ENCODE results near the gene PLCB4.

Gene PLCB4

DNA sequence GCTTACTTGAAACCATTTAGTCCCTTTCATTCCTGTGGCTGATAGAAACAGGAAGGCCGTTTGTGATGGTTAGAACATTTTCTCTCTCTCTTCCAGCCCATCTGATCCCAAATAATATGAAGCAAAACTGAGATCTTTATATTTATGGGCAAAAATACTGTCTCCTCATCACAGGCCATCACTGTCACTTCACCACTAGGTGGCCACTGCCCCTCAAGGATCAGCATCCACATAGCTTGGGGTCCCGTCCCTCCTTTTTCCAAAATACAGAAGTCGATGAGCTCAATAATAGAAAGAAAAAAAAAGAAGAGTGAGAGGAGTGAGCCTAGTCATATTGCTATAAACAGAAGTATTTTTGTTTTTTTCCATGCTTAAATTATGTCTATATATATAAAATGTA, 399.1 kb downstream of the PLCB4 start:
- H3K9me3 ChIP-seq (ENCODE audit: control insufficient read depth, insufficient read depth, low read depth, low read length) = no peaks in the 10 kb centered on the region
- no peaks in the 10 kb centered on the region for H3K36me3 ChIP-seq (ENCODE audit: control insufficient read depth in 2 of 2, insufficient read depth in 1 of 2, low read length in 2 of 2)
- H3K27ac ChIP-seq (ENCODE audit: extremely low read depth, low read depth, low read length) = no peak overlapping the region
- ChIA-PET POLR2A (interaction anchor here (0.9 kb wide), 1 partner anchor 136 kb away, joined by 3 read pairs; no protein-coding TSS in a partner anchor), CTCF (interaction anchor here (0.6 to 1.8 kb wide), 7 partner anchors 8 to 418 kb away, joined by 3 to 8 read pairs (median 5); no protein-coding TSS in a partner anchor)
- no peaks in the 10 kb centered on the region for H3K4me1 ChIP-seq (ENCODE audit: control insufficient read depth, insufficient read depth, low read length)
- peak; percentile 20 for TF ChIP-seq ZNF654 (tag by site-specific recombination; IDR thresholded peaks at IDR 0.05; ENCODE audit: low read depth)
- TF ChIP-seq ZBTB1 (tag by site-specific recombination; IDR thresholded peaks at IDR 0.05) = no peak
- no peak overlapping the region for H3K4me3 ChIP-seq (ENCODE audit: low read depth, low read length)

DNA sequence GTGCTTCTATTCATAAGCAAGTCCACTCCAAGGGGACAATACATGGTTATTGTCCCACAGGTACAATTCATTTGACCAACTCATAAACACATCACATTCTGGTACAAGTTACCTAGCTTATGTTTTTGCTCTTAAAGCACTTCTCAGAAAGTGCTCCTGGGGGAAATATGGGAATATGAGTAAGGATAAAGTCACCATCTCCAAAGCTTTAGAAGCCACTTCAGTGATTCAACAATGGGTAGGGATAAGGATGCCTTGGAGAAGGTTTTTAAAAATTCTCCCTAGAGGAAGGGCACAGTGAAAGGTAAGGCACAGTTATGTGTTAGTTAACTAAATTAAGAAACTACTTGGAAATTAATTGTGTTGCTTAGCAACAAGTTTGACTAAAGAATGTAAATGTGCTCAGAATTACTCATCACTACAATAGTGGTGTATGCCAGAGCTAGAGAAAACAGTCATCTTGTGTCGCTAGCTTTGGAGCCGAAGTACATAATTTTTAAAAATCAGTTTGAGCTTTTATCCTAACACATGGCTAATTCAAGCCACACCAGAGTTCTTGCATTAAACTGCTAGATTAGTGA, 406.0 kb downstream of the PLCB4 start:
- Histone ChIP-seq H3K27ac (ENCODE audit: extremely low read depth, low read depth, low read length) (no peak overlapping the region), H3K4me1 (ENCODE audit: control insufficient read depth, insufficient read depth, low read length) (no peaks in the 10 kb centered on the region), H3K4me3 (ENCODE audit: low read depth, low read length) (no peak overlapping the region), H3K36me3 (ENCODE audit: control insufficient read depth in 2 of 2, insufficient read depth in 1 of 2, low read length in 2 of 2) (no peaks in the 10 kb centered on the region), H3K9me3 (ENCODE audit: control insufficient read depth, insufficient read depth, low read depth, low read length) (no peaks in the 10 kb centered on the region)
- POLR2A ChIA-PET = interaction anchor here (0.7 kb wide), 1 partner anchor 11 kb away, joined by 3 read pairs; no protein-coding TSS in a partner anchor
- CTCF ChIA-PET = no interaction called here
- TF ChIP-seq, protein P1, sequence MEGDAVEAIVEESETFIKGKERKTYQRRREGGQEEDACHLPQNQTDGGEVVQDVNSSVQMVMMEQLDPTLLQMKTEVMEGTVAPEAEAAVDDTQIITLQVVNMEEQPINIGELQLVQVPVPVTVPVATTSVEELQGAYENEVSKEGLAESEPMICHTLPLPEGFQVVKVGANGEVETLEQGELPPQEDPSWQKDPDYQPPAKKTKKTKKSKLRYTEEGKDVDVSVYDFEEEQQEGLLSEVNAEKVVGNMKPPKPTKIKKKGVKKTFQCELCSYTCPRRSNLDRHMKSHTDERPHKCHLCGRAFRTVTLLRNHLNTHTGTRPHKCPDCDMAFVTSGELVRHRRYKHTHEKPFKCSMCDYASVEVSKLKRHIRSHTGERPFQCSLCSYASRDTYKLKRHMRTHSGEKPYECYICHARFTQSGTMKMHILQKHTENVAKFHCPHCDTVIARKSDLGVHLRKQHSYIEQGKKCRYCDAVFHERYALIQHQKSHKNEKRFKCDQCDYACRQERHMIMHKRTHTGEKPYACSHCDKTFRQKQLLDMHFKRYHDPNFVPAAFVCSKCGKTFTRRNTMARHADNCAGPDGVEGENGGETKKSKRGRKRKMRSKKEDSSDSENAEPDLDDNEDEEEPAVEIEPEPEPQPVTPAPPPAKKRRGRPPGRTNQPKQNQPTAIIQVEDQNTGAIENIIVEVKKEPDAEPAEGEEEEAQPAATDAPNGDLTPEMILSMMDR (tag by site-specific recombination; IDR thresholded peaks at IDR 0.05) = no peak
- TF ChIP-seq ZNF114 (tag by site-specific recombination; IDR thresholded peaks at IDR 0.05) = no peak
- TF ChIP-seq, protein P2, sequence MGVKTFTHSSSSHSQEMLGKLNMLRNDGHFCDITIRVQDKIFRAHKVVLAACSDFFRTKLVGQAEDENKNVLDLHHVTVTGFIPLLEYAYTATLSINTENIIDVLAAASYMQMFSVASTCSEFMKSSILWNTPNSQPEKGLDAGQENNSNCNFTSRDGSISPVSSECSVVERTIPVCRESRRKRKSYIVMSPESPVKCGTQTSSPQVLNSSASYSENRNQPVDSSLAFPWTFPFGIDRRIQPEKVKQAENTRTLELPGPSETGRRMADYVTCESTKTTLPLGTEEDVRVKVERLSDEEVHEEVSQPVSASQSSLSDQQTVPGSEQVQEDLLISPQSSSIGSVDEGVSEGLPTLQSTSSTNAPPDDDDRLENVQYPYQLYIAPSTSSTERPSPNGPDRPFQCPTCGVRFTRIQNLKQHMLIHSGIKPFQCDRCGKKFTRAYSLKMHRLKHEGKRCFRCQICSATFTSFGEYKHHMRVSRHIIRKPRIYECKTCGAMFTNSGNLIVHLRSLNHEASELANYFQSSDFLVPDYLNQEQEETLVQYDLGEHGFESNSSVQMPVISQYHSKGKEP (tag by site-specific recombination; IDR thresholded peaks at IDR 0.05) = no peak
- no peak for TF ChIP-seq KLF10 (tag by site-specific recombination; IDR thresholded peaks at IDR 0.05)
- TF ChIP-seq, protein P3, sequence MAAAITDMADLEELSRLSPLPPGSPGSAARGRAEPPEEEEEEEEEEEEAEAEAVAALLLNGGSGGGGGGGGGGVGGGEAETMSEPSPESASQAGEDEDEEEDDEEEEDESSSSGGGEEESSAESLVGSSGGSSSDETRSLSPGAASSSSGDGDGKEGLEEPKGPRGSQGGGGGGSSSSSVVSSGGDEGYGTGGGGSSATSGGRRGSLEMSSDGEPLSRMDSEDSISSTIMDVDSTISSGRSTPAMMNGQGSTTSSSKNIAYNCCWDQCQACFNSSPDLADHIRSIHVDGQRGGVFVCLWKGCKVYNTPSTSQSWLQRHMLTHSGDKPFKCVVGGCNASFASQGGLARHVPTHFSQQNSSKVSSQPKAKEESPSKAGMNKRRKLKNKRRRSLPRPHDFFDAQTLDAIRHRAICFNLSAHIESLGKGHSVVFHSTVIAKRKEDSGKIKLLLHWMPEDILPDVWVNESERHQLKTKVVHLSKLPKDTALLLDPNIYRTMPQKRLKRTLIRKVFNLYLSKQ (tag by site-specific recombination; IDR thresholded peaks at IDR 0.05; ENCODE audit: borderline replicate concordance) = no peak
- no peak for TF ChIP-seq ZNF248 (tag by site-specific recombination; IDR thresholded peaks at IDR 0.05)
- TF ChIP-seq ZNF223 (tag by site-specific recombination; IDR thresholded peaks at IDR 0.05) = no peak
- no peak for TF ChIP-seq ZNF324 (tag by site-specific recombination; IDR thresholded peaks at IDR 0.05)
- TF ChIP-seq, protein P4, sequence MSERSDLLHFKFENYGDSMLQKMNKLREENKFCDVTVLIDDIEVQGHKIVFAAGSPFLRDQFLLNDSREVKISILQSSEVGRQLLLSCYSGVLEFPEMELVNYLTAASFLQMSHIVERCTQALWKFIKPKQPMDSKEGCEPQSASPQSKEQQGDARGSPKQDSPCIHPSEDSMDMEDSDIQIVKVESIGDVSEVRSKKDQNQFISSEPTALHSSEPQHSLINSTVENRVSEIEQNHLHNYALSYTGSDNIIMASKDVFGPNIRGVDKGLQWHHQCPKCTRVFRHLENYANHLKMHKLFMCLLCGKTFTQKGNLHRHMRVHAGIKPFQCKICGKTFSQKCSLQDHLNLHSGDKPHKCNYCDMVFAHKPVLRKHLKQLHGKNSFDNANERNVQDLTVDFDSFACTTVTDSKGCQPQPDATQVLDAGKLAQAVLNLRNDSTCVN (tag by site-specific recombination; optimal IDR thresholded peaks at IDR 0.05) = no peak
- no peak for TF ChIP-seq IKZF3 (tag by site-specific recombination; IDR thresholded peaks at IDR 0.05)
- TF ChIP-seq ZNF629 (tag by site-specific recombination; IDR thresholded peaks at IDR 0.05) = no peak
- TF ChIP-seq ZNF837 (tag by site-specific recombination; IDR thresholded peaks at IDR 0.05) = no peak
- no peak for TF ChIP-seq ZNF394 (tag by site-specific recombination; IDR thresholded peaks at IDR 0.05; ENCODE audit: borderline replicate concordance)
- TF ChIP-seq, protein P5, sequence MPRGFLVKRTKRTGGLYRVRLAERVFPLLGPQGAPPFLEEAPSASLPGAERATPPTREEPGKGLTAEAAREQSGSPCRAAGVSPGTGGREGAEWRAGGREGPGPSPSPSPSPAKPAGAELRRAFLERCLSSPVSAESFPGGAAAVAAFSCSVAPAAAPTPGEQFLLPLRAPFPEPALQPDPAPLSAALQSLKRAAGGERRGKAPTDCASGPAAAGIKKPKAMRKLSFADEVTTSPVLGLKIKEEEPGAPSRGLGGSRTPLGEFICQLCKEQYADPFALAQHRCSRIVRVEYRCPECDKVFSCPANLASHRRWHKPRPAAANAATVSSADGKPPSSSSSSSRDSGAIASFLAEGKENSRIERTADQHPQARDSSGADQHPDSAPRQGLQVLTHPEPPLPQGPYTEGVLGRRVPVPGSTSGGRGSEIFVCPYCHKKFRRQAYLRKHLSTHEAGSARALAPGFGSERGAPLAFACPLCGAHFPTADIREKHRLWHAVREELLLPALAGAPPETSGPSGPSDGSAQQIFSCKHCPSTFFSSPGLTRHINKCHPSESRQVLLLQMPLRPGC (tag by site-specific recombination; IDR thresholded peaks at IDR 0.05) = no peak

All from HEK293 (cell line).